T-cell (primary cell): ENCODE results near the gene SERPINE1. TPM values are rescaled to one million over a fixed set of nuclear protein-coding genes. Genes with fewer than 3 reads are reported as not detected.

ENCODE experiments used
- ATAC-seq, 4 experiments: fragments of 200-7000 bp in 3 of 4; fragments of 150-1000 bp in 1 of 4; cut with Tn5 transposase; replicated peaks in 1 of 4; 1 replicate in 3 of 4; 2 replicates in 1 of 4; pipeline ENCODE4 v1.10.0; 2021; ENCODE audit warnings: moderate library complexity in 3 of 4, mild to moderate bottlenecking in 2 of 4, moderate number of reproducible peaks in 1 of 4
- CTCF ChIA-PET, 2 donors: fragments of 300-600 bp; sonication (Branson Sonifier 250); formaldehyde crosslinking; loops; one replicate each; lab custom pipeline; 2022; ENCODE audit warnings: antibody characterized with exemption in 2 of 2; lab: Charles Lee
- POLR2A ChIA-PET, 2 donors: fragments of 300-600 bp; sonication (Branson Sonifier 250); formaldehyde crosslinking; loops; one replicate each; lab custom pipeline; 2022; ENCODE audit warnings: antibody characterized with exemption in 2 of 2; lab: Charles Lee
- DNase-seq, 35 experiments: peaks; one replicate each; pipeline versions ENCODE4 v3.0.0 to v3.0.0-alpha.2; 2013 to 2023
- H3K27ac ChIP-seq: one replicate; pipeline ENCODE4 v1.5.1; 2013; ENCODE audit warnings: low read length
- H3K27me3 ChIP-seq, 2 experiments: replicated peaks in 1 of 2; 1 replicate in 1 of 2; 2 replicates in 1 of 2; pipeline versions ENCODE4 v1.6.1 to v1.7.0; 2013; ENCODE audit warnings: low read length in 1 of 2, mixed read lengths in 1 of 2; ENCODE audit not compliant: control insufficient read depth in 2 of 2, insufficient read depth in 2 of 2; ENCODE audit errors: extremely low read depth in 1 of 2
- H3K36me3 ChIP-seq, 2 donors: 1 replicate in 1 of 2; 2 replicates in 1 of 2; pipeline versions ENCODE4 v1.6.1 to v1.7.0; 2013; ENCODE audit warnings: low read length in 1 of 2; ENCODE audit not compliant: control insufficient read depth in 2 of 2, insufficient read depth in 1 of 2; ENCODE audit errors: extremely low read depth in 1 of 2
- H3K4me1 ChIP-seq, 2 experiments: 1 replicate in 1 of 2; 2 replicates in 1 of 2; pipeline versions ENCODE4 v1.6.1 to v1.7.0; 2013; ENCODE audit warnings: low read length in 2 of 2, mixed read lengths in 1 of 2; ENCODE audit not compliant: insufficient read depth in 2 of 2, control insufficient read depth in 1 of 2; ENCODE audit errors: extremely low read depth in 1 of 2
- H3K4me3 ChIP-seq, 2 donors: 1 replicate in 1 of 2; 2 replicates in 1 of 2; pipeline versions ENCODE4 v1.5.1 to v1.7.0; 2013; ENCODE audit warnings: mild to moderate bottlenecking in 2 of 2, low read length in 1 of 2, moderate library complexity in 1 of 2; ENCODE audit not compliant: control insufficient read depth in 1 of 2; ENCODE audit errors: extremely low read depth in 1 of 2
- H3K9me3 ChIP-seq: 2 replicates; pipeline ENCODE4 v1.7.0; 2013
- H3K27ac Mint-ChIP-seq, 2 donors: one replicate each; pipeline ENCODE4 v1.8.0; 2020 to 2021; ENCODE audit warnings: mild to moderate bottlenecking in 2 of 2, mixed read lengths in 2 of 2
- H3K27me3 Mint-ChIP-seq, 2 donors: one replicate each; pipeline ENCODE4 v1.8.0; 2021 to 2022; ENCODE audit warnings: mixed read lengths in 2 of 2
- H3K36me3 Mint-ChIP-seq: one replicate; pipeline ENCODE4 v1.8.0; 2021; ENCODE audit warnings: mixed read lengths
- H3K4me1 Mint-ChIP-seq, 3 donors: one replicate each; pipeline ENCODE4 v1.8.0; 2020 to 2022; ENCODE audit warnings: mixed read lengths in 3 of 3, mild to moderate bottlenecking in 1 of 3
- H3K4me3 Mint-ChIP-seq, 3 donors: one replicate each; pipeline ENCODE4 v1.8.0; 2020 to 2022; ENCODE audit warnings: mild to moderate bottlenecking in 3 of 3, mixed read lengths in 3 of 3, moderate library complexity in 3 of 3
- H3K9me3 Mint-ChIP-seq, 3 donors: one replicate each; pipeline ENCODE4 v1.8.0; 2020 to 2022; ENCODE audit warnings: mixed read lengths in 3 of 3
- WGBS: methylation state at CpG from one replicate; pipeline ENCODE4 v1.1.5; 2013; ENCODE audit warnings: missing lambda C conversion rate; ENCODE audit not compliant: insufficient coverage; 5-methylcytosine and 5-hydroxymethylcytosine counted together
- total RNA-seq, 35 experiments: library from RNA in 6 of 35; stranded (reverse) in 6 of 35; fragments of 120-200 nt in 1 of 35; gene quantifications; one replicate each; pipeline versions ENCODE4 v1.2.1 to v1.2.4 and lab custom pipeline; 2013 to 2026

Gene SERPINE1
- total RNA-seq, 5 donors from 2014 or later (not counting 1 experiment from before 2014, with no cell fraction given) = 0.18 to 0.79 (median 0.51) TPM; not detected in 1

DNA sequence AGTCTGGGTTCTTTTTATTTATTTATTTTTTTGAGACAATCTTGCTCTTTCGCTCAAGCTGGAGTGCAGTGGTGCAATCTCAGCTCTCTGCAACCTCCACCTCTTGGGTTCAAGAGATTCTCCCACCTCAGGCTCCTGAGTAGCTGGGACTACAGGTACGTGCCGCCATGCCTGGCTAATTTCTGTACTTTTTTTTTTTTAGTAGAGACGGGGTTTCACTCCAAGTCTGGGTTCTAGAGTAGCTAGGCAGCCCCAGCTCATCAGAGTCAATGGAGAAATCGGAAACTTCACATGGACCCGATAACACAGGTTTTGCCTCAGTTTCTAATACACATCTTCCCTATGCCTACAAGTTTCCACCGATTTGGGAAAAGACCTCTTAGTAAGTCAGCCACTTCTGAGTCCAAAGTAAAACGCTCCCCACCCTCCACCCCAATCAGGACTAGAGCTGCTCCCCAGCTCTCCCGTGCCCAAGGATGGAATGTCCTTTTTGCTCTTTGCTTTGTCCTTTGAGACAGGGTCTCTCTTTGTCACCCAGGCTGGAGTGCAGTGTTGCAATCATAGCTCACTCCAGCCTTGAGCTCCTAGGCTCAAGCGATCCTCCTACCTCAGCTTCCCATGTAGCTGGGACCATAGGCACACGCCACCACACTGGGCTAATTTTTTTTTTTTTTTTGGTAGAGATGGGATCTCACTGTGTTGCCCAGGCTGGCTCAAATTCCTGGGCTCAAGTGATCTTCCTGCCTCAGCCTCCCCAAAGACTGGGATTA is 3.8 kb upstream of the SERPINE1 start:
- peaks cover 2 to 86% of the 10 kb centered on the region in 2 experiments for H3K27me3 ChIP-seq
- no peaks in the 10 kb centered on the region for H3K36me3 ChIP-seq
- Mint-ChIP-seq H3K27me3 (peaks cover 41 to 73% of the 10 kb centered on the region in 2 donors), H3K4me3 (no peak overlapping the region), H3K9me3 (no peaks in the 10 kb centered on the region), H3K27ac (no peak overlapping the region), H3K36me3 (no peaks in the 10 kb centered on the region), H3K4me1 (peaks cover 33 to 45% (median 36%) of the 10 kb centered on the region in 3 donors)
- WGBS = 84% methylated on average over 8 of the region's 11 CpGs
- H3K4me3 ChIP-seq = no peak overlapping the region
- CTCF ChIA-PET = interaction anchor here in 1 of 2 donors (0.5 kb wide), 1 partner anchor 326 kb away, joined by 3 read pairs; no protein-coding TSS in a partner anchor
- H3K9me3 ChIP-seq = no peaks in the 10 kb centered on the region
- H3K4me1 ChIP-seq = peaks cover 3 to 23% of the 10 kb centered on the region in 2 experiments
- POLR2A ChIA-PET = no interaction called here
- DNase-seq = no peak
- H3K27ac ChIP-seq = no peak overlapping the region
- ATAC-seq = no peak

DNA sequence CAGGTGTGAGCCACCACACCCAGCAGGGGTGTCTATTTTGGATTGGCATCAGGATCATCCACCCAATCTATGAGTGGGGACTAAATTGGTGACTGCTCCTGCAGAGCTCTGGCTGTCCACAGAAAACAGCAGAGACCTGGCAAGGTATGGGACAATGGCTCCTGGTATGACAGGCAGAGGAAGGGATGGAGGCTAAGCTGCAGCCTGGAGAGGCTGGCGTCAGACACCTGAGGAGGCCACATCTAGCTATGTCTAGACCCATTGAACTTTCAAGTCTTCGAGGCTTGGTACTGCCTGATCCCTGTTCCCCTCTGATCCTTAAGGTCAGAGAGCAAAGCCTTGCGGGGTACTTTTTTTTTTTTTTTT is 3.2 kb upstream of the SERPINE1 start:
- ATAC-seq (no peak), DNase-seq (no peak)
- H3K27me3 Mint-ChIP-seq = peaks cover 41 to 77% of the 10 kb centered on the region in 2 donors
- H3K4me1 ChIP-seq = peaks cover 3 to 27% of the 10 kb centered on the region in 2 experiments
- WGBS = 86% methylated on average over 1 of the region's 3 CpGs
- H3K9me3 ChIP-seq = no peaks in the 10 kb centered on the region
- POLR2A ChIA-PET = no interaction called here
- H3K27ac ChIP-seq = no peak overlapping the region
- H3K4me3 ChIP-seq = no peak overlapping the region
- no peak overlapping the region for H3K4me3 Mint-ChIP-seq
- peaks cover 2 to 86% of the 10 kb centered on the region in 2 experiments for H3K27me3 ChIP-seq
- no peak overlapping the region for H3K27ac Mint-ChIP-seq
- peaks cover 33 to 45% (median 36%) of the 10 kb centered on the region in 3 donors for H3K4me1 Mint-ChIP-seq
- CTCF ChIA-PET = no interaction called here
- no peaks in the 10 kb centered on the region for H3K36me3 Mint-ChIP-seq
- no peaks in the 10 kb centered on the region for H3K36me3 ChIP-seq
- no peaks in the 10 kb centered on the region for H3K9me3 Mint-ChIP-seq

DNA sequence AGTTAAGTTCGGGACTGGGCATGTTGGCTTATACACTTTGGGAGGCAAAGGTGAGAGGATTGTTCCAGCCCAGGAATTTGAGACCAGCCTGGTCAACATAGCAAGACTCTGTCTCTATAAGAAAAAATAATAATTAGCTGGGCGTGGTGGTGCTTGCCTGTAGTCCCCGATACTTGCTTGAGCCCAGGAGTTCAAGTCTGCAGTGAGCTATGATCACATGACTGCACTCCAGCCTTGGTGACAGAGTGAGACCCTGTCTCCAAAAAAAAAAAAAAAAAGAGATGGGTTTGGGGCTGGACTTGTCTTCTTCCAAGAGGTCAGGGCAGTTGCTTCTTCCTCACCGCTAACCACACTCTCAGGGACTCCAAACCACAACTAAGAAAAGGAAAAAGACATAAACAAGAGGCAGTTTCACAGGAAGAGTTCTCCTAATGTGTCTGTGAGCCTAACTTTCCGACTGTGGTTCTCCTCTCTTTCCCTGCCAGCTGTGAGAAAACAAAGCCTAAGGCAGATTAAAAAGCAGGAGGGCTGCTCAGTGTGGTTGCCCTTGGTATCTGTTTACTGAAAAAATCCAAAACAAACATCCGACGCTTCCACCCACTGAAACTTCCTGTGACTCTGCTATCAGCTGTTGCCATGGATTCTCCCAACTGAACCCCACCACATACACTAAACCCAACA is 2.4 kb upstream of the SERPINE1 start:
- WGBS = 3% methylated on average over 3 of the region's 7 CpGs
- H3K4me1 ChIP-seq = peaks cover 3 to 27% of the 10 kb centered on the region in 2 experiments
- no peak overlapping the region for H3K27ac Mint-ChIP-seq
- no peak for DNase-seq
- no peaks in the 10 kb centered on the region for H3K36me3 ChIP-seq
- ChIA-PET POLR2A (interaction anchor here in 1 of 2 donors (0.6 kb wide), 1 partner anchor 704 kb away, joined by 6 read pairs; no protein-coding TSS in a partner anchor), CTCF (no interaction called here)
- no peaks in the 10 kb centered on the region for H3K36me3 Mint-ChIP-seq
- peaks cover 2 to 83% of the 10 kb centered on the region in 2 experiments for H3K27me3 ChIP-seq
- no peak overlapping the region for H3K4me3 ChIP-seq
- H3K9me3 ChIP-seq = no peaks in the 10 kb centered on the region
- peaks cover 41 to 71% of the 10 kb centered on the region in 2 donors for H3K27me3 Mint-ChIP-seq
- no peak overlapping the region for H3K27ac ChIP-seq
- H3K4me1 Mint-ChIP-seq = peaks cover 33 to 45% (median 36%) of the 10 kb centered on the region in 3 donors
- no peak overlapping the region for H3K4me3 Mint-ChIP-seq
- H3K9me3 Mint-ChIP-seq = no peaks in the 10 kb centered on the region
- no peak for ATAC-seq

DNA sequence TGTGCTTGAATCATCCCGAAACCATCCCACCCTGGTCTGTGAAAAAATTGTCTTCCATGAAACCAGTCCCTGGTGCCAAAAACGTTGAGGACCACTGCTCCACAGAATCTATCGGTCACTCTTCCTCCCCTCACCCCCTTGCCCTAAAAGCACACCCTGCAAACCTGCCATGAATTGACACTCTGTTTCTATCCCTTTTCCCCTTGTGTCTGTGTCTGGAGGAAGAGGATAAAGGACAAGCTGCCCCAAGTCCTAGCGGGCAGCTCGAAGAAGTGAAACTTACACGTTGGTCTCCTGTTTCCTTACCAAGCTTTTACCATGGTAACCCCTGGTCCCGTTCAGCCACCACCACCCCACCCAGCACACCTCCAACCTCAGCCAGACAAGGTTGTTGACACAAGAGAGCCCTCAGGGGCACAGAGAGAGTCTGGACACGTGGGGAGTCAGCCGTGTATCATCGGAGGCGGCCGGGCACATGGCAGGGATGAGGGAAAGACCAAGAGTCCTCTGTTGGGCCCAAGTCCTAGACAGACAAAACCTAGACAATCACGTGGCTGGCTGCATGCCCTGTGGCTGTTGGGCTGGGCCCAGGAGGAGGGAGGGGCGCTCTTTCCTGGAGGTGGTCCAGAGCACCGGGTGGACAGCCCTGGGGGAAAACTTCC is 784 bp upstream of the SERPINE1 start:
- no peaks in the 10 kb centered on the region for H3K36me3 ChIP-seq
- H3K27ac ChIP-seq = no peak overlapping the region
- H3K27me3 Mint-ChIP-seq = peaks cover 40 to 68% of the 10 kb centered on the region in 2 donors
- no peaks in the 10 kb centered on the region for H3K36me3 Mint-ChIP-seq
- peaks cover 3 to 27% of the 10 kb centered on the region in 2 experiments for H3K4me1 ChIP-seq
- no peaks in the 10 kb centered on the region for H3K9me3 Mint-ChIP-seq
- WGBS = 18% methylated on average over 10 of the region's 15 CpGs
- peak overlapping the region in 1 of 3 donors; percentile 56 for H3K4me3 Mint-ChIP-seq
- no peak overlapping the region for H3K4me3 ChIP-seq
- peak in 3 of 4 experiments; percentile 11 to 31 (median 11) for ATAC-seq
- H3K4me1 Mint-ChIP-seq = peaks cover 33 to 45% (median 36%) of the 10 kb centered on the region in 3 donors
- POLR2A ChIA-PET = no interaction called here
- DNase-seq = peak in 2 of 35 experiments; percentile 9 to 13
- peaks cover 2 to 83% of the 10 kb centered on the region in 2 experiments for H3K27me3 ChIP-seq
- H3K9me3 ChIP-seq = no peaks in the 10 kb centered on the region
- no peak overlapping the region for H3K27ac Mint-ChIP-seq
- CTCF ChIA-PET = interaction anchor here in 1 of 2 donors (0.6 to 1.4 kb wide), 2 partner anchors 18 to 68 kb away, joined by 5 to 7 read pairs; no protein-coding TSS in a partner anchor

DNA sequence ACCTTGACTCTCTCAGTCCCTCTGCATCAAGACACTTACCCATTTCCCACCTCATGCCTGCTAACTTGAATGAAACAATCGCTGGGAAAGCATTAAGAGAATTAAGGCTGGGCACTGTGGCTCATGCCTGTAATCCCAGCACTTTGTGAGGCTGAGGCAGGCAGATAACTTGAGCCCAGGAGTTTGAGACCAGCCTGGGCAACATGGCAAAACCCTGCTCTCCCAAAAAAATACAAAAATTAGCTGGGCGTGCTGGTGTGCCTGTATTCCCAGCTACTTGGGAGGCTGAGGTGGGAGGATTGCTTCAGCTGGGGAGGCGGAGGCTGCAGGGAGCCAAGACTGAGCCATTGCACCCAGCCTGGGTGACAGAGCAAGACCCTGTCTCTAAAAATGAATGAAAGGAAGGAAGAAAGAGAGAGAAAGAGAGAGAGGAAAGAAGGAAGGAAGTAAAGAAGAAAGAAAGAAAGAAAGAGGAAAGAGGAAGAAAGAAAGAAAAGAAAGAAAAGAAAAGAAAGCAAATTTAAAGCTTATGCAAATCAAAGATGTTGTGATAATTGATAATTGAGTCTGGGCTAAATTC is 646 bp downstream of the SERPINE1 start:
- Mint-ChIP-seq H3K27ac (peak overlapping the region; percentile 12 to 28), H3K36me3 (no peaks in the 10 kb centered on the region)
- ATAC-seq = no peak

More for the DNA sequence above, 646 bp downstream of the SERPINE1 start:
- Mint-ChIP-seq H3K4me1 (peaks cover 27 to 37% (median 30%) of the 10 kb centered on the region in 3 donors), H3K27me3 (peaks cover 35 to 67% of the 10 kb centered on the region in 2 donors), H3K4me3 (peak overlapping the region in 1 of 3 donors; percentile 56), H3K9me3 (no peaks in the 10 kb centered on the region)
- no peak for DNase-seq
- Histone ChIP-seq H3K4me1 (peaks cover 3 to 27% of the 10 kb centered on the region in 2 experiments), H3K4me3 (peak overlapping the region in 1 of 2 donors; percentile 11), H3K36me3 (no peaks in the 10 kb centered on the region), H3K9me3 (no peaks in the 10 kb centered on the region), H3K27me3 (peaks cover 2 to 74% of the 10 kb centered on the region in 2 experiments), H3K27ac (no peak overlapping the region)
- CTCF ChIA-PET = no interaction called here
- WGBS = 90% methylated on average over 2 of the region's 3 CpGs
- POLR2A ChIA-PET = interaction anchor here in 1 of 2 donors (0.6 kb wide), 1 partner anchor 1811 kb away, joined by 5 read pairs; no protein-coding TSS in a partner anchor
